ENCODE data around the gene EIF1AX.

Gene EIF1AX

GRCh38 chrX:20091499-20091898, 50.1 kb downstream of the EIF1AX start:
- TF ChIP-seq EZH2phosphoT487 (IDR thresholded peaks at IDR 0.05; ENCODE audit: borderline replicate concordance, low read length) = no peak
- TF ChIP-seq, protein P1, sequence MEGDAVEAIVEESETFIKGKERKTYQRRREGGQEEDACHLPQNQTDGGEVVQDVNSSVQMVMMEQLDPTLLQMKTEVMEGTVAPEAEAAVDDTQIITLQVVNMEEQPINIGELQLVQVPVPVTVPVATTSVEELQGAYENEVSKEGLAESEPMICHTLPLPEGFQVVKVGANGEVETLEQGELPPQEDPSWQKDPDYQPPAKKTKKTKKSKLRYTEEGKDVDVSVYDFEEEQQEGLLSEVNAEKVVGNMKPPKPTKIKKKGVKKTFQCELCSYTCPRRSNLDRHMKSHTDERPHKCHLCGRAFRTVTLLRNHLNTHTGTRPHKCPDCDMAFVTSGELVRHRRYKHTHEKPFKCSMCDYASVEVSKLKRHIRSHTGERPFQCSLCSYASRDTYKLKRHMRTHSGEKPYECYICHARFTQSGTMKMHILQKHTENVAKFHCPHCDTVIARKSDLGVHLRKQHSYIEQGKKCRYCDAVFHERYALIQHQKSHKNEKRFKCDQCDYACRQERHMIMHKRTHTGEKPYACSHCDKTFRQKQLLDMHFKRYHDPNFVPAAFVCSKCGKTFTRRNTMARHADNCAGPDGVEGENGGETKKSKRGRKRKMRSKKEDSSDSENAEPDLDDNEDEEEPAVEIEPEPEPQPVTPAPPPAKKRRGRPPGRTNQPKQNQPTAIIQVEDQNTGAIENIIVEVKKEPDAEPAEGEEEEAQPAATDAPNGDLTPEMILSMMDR (IDR thresholded peaks at IDR 0.05; ENCODE audit: low read depth, low read length, poor library complexity, severe bottlenecking) = no peak
- no peaks in the 10 kb centered on the region for H3K27me3 ChIP-seq (ENCODE audit: control insufficient read depth, low read length)
- no peaks in the 10 kb centered on the region for H4K20me1 ChIP-seq (ENCODE audit: control insufficient read depth, insufficient read depth, low read depth, low read length)
- no peaks in the 10 kb centered on the region for H3K4me1 ChIP-seq (ENCODE audit: control insufficient read depth, low read length)
- no peak overlapping the region for H3K4me3 ChIP-seq (ENCODE audit: low read length)
- H3K4me2 ChIP-seq (ENCODE audit: low read length) = no peak overlapping the region
- no peaks in the 10 kb centered on the region for H3F3A ChIP-seq (ENCODE audit: control insufficient read depth, insufficient read depth)
- no peaks in the 10 kb centered on the region for H3K36me3 ChIP-seq (ENCODE audit: control insufficient read depth, low read length)
- H3K9me3 ChIP-seq (ENCODE audit: control insufficient read depth, insufficient read depth, low read length) = no peaks in the 10 kb centered on the region
- no peaks in the 10 kb centered on the region for H3K79me2 ChIP-seq (ENCODE audit: control insufficient read depth, low read length)
- no peaks in the 10 kb centered on the region for H3K9me2 ChIP-seq (replicated peaks; ENCODE audit: control insufficient read depth, low read length)
- H3K27ac ChIP-seq (ENCODE audit: low read depth, low read length) = no peak overlapping the region

- Histone ChIP-seq H3K4me3 (ENCODE audit: low read length) (no peak overlapping the region), H3K27ac (ENCODE audit: low read depth, low read length) (no peak overlapping the region), H3K4me2 (ENCODE audit: low read length) (no peak overlapping the region), H4K20me1 (ENCODE audit: control insufficient read depth, insufficient read depth, low read depth, low read length) (no peaks in the 10 kb centered on the region), H3K79me2 (ENCODE audit: control insufficient read depth, low read length) (no peaks in the 10 kb centered on the region), H3K4me1 (ENCODE audit: control insufficient read depth, low read length) (no peaks in the 10 kb centered on the region), H3K9me3 (ENCODE audit: control insufficient read depth, insufficient read depth, low read length) (no peaks in the 10 kb centered on the region), H3K9me2 (replicated peaks; ENCODE audit: control insufficient read depth, low read length) (no peaks in the 10 kb centered on the region), H3K36me3 (ENCODE audit: control insufficient read depth, low read length) (no peaks in the 10 kb centered on the region), H3K27me3 (ENCODE audit: control insufficient read depth, low read length) (no peaks in the 10 kb centered on the region), H3F3A (ENCODE audit: control insufficient read depth, insufficient read depth) (no peaks in the 10 kb centered on the region)
- TF ChIP-seq, protein P1 (IDR thresholded peaks at IDR 0.05; ENCODE audit: low read depth, low read length, poor library complexity, severe bottlenecking) = no peak
These were observed 51.8 kb downstream of the EIF1AX start for GRCh38 chrX:20089845-20090244.

GRCh38 chrX:20080277-20080676, 61.4 kb downstream of the EIF1AX start:
- Histone ChIP-seq H3K79me2 (ENCODE audit: control insufficient read depth, low read length) (no peaks in the 10 kb centered on the region), H3K4me1 (ENCODE audit: control insufficient read depth, low read length) (peaks cover 3% of the 10 kb centered on the region; the same call in 1 of the 2 replicates), H3K36me3 (ENCODE audit: control insufficient read depth, low read length) (no peaks in the 10 kb centered on the region), H3K9me3 (ENCODE audit: control insufficient read depth, insufficient read depth, low read length) (no peaks in the 10 kb centered on the region), H3K9me2 (replicated peaks; ENCODE audit: control insufficient read depth, low read length) (no peaks in the 10 kb centered on the region), H3K4me2 (ENCODE audit: low read length) (no peak overlapping the region), H3K27ac (ENCODE audit: low read depth, low read length) (no peak overlapping the region), H3K4me3 (ENCODE audit: low read length) (no peak overlapping the region), H3F3A (ENCODE audit: control insufficient read depth, insufficient read depth) (no peaks in the 10 kb centered on the region), H4K20me1 (ENCODE audit: control insufficient read depth, insufficient read depth, low read depth, low read length) (no peaks in the 10 kb centered on the region), H3K27me3 (ENCODE audit: control insufficient read depth, low read length) (no peaks in the 10 kb centered on the region)
- TF ChIP-seq, protein P1 (IDR thresholded peaks at IDR 0.05; ENCODE audit: low read depth, low read length, poor library complexity, severe bottlenecking) = no peak
- no peak for TF ChIP-seq EZH2phosphoT487 (IDR thresholded peaks at IDR 0.05; ENCODE audit: borderline replicate concordance, low read length)
